ENCODE data around the gene RCHY1. TPM values are rescaled to one million over a fixed set of nuclear protein-coding genes. Genes with fewer than 3 reads are reported as not detected.
A peak's percentile ranks its signal among the peaks of the same experiment; 100 is the strongest.
"Not testable (repeated sequence)": the region's sequence is repeated elsewhere in the genome, so short reads cannot be mapped to it uniquely, and the experiment has no call there.

RCHY1 gene
- total RNA-seq, 6 donors from 2014 or later, result 4.1 to 39.5 (median 26.1) TPM

DNA sequence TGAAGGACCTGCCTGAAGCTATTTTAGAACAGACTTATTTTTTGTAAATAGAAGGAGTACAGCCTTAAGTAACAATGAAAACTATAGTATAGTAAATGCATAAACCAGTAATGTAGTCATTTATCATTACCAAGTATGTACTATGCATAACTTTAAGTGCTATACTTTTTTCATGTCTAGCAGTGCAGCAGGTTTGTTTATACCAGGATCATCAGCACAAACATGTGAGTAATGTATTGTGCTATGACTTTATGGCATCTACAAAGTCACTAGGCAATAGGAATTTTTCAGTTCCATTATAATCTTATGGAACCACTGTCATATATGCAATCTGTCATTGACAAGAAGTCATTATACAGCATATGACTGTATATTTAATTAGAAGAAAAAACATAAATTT, 38.2 kb upstream of the RCHY1 start:
- no peaks in the 10 kb centered on the region for H3K36me3 ChIP-seq
- ATAC-seq (ENCODE audit: low FRiP score in 2 of 2) (no peak), DNase-seq (no peak)
- no peaks in the 10 kb centered on the region for H3K9me3 ChIP-seq
- H3K4me3 ChIP-seq, result no peak overlapping the region
- TF ChIP-seq EP300 (IDR thresholded peaks at IDR 0.05), result no peak
- no peak for TF ChIP-seq POLR2AphosphoS5 (IDR thresholded peaks at IDR 0.05)
- no peak for TF ChIP-seq POLR2A (IDR thresholded peaks at IDR 0.05)
- TF ChIP-seq, protein P1, sequence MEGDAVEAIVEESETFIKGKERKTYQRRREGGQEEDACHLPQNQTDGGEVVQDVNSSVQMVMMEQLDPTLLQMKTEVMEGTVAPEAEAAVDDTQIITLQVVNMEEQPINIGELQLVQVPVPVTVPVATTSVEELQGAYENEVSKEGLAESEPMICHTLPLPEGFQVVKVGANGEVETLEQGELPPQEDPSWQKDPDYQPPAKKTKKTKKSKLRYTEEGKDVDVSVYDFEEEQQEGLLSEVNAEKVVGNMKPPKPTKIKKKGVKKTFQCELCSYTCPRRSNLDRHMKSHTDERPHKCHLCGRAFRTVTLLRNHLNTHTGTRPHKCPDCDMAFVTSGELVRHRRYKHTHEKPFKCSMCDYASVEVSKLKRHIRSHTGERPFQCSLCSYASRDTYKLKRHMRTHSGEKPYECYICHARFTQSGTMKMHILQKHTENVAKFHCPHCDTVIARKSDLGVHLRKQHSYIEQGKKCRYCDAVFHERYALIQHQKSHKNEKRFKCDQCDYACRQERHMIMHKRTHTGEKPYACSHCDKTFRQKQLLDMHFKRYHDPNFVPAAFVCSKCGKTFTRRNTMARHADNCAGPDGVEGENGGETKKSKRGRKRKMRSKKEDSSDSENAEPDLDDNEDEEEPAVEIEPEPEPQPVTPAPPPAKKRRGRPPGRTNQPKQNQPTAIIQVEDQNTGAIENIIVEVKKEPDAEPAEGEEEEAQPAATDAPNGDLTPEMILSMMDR (IDR thresholded peaks at IDR 0.05), result no peak
- no peaks in the 10 kb centered on the region for H3K27me3 ChIP-seq
- H3K27ac ChIP-seq, result no peak overlapping the region
- H3K4me1 ChIP-seq, result no peaks in the 10 kb centered on the region

- DNase-seq (no peak), ATAC-seq (ENCODE audit: low FRiP score in 2 of 2) (no peak)
- Histone ChIP-seq H3K4me1 (no peaks in the 10 kb centered on the region), H3K27ac (no peak overlapping the region), H3K9me3 (no peaks in the 10 kb centered on the region), H3K36me3 (peaks cover 0 to 8% (median 1%) of the 10 kb centered on the region in 4 donors), H3K27me3 (no peaks in the 10 kb centered on the region), H3K4me3 (no peak overlapping the region)
- TF ChIP-seq, protein P1 (IDR thresholded peaks at IDR 0.05), result no peak
- no peak for TF ChIP-seq POLR2AphosphoS5 (IDR thresholded peaks at IDR 0.05)
- TF ChIP-seq POLR2A (IDR thresholded peaks at IDR 0.05), result no peak
- TF ChIP-seq EP300 (IDR thresholded peaks at IDR 0.05), result no peak
- 91 to 92% methylated on average over 2 of the region's 2 CpGs for WGBS, 2 donors
These were observed 34.8 kb upstream of the RCHY1 start for GRCh38 chr4:75549019-75549418.

- H3K36me3 ChIP-seq, result peaks cover 0 to 8% (median 1%) of the 10 kb centered on the region in 4 donors
- peak in 1 of 2 donors; percentile 32 for DNase-seq
- no peaks in the 10 kb centered on the region for H3K4me1 ChIP-seq
- no peaks in the 10 kb centered on the region for H3K9me3 ChIP-seq
- peak in 1 of 2 donors; percentile 13 for ATAC-seq (ENCODE audit: low FRiP score in 2 of 2)
- no peaks in the 10 kb centered on the region for H3K27me3 ChIP-seq
- H3K4me3 ChIP-seq, result no peak overlapping the region
- TF ChIP-seq EP300 (IDR thresholded peaks at IDR 0.05), result no peak
- no peak for TF ChIP-seq POLR2AphosphoS5 (IDR thresholded peaks at IDR 0.05)
- WGBS, 2 donors, result 67 to 71% methylated on average over 15 of the region's 15 CpGs
- no peak overlapping the region for H3K27ac ChIP-seq
These were observed 33.6 kb upstream of the RCHY1 start for GRCh38 chr4:75547647-75548387.

DNA sequence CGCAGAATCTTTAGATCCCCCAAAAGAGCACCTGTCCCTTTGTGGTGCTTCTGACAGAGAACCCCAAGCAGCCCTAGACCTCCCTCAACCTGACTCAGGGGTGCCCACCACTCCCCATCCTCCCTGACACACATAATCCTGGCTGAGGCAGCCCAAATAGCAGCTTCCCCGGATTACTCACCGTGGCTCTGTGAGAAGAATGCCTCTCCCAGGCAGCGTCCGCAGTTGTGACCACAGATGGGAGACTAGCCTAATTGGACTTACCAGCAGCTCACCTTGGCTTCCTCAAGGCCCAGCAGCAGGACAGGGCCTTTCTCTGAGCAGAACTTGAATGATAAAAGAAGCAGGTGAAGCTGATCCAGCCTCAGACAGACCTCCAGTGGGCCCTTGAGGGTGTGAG, 31.3 kb upstream of the RCHY1 start:
- H3K27me3 ChIP-seq, result no peaks in the 10 kb centered on the region
- no peak for DNase-seq
- no peaks in the 10 kb centered on the region for H3K9me3 ChIP-seq
- H3K36me3 ChIP-seq, result peaks cover 0 to 8% (median 1%) of the 10 kb centered on the region in 4 donors
- H3K27ac ChIP-seq, result no peak overlapping the region
- H3K4me1 ChIP-seq, result no peaks in the 10 kb centered on the region
- H3K4me3 ChIP-seq, result no peak overlapping the region
- no peak for ATAC-seq (ENCODE audit: low FRiP score in 2 of 2)
- 97 to 100% methylated on average over 3 to 5 of the region's 5 CpGs for WGBS, 2 donors
- TF ChIP-seq POLR2A (IDR thresholded peaks at IDR 0.05), result no peak
- TF ChIP-seq POLR2AphosphoS5 (IDR thresholded peaks at IDR 0.05), result no peak
- no peak for TF ChIP-seq EP300 (IDR thresholded peaks at IDR 0.05)
- TF ChIP-seq, protein P1 (IDR thresholded peaks at IDR 0.05), result no peak

DNA sequence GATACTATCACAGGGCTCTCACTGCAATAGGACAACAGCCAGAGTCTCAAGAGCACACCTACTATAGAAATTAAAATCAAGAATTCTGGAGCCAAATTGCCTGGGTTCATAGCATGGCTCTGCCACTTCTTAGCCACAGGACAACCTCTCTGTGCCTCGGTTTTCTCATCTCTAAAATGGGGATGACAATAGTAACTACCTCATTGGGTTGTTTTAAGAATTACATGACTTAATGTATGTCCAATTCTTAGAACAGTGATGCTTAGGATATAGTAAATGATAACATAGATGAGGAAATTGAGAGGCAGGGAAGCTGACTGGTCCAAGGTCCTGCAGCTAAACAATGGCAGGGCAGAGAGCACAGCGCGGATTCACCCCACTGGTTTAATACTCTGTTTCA, 30.7 kb upstream of the RCHY1 start:
- TF ChIP-seq EP300 (IDR thresholded peaks at IDR 0.05) (no peak), POLR2A (IDR thresholded peaks at IDR 0.05) (no peak), POLR2AphosphoS5 (IDR thresholded peaks at IDR 0.05) (no peak)
- TF ChIP-seq, protein P1 (IDR thresholded peaks at IDR 0.05), result no peak
- Histone ChIP-seq H3K4me3 (no peak overlapping the region), H3K36me3 (peaks cover 0 to 8% (median 1%) of the 10 kb centered on the region in 4 donors), H3K4me1 (no peaks in the 10 kb centered on the region), H3K27me3 (no peaks in the 10 kb centered on the region), H3K9me3 (no peaks in the 10 kb centered on the region), H3K27ac (no peak overlapping the region)
- ATAC-seq (ENCODE audit: low FRiP score in 2 of 2), result no peak
- WGBS, 2 donors, result 91% methylated on average over 3 of the region's 3 CpGs
- DNase-seq, result no peak

GRCh38 chr4:75544220-75544619, 30.0 kb upstream of the RCHY1 start:
- H3K4me1 ChIP-seq; H3K27me3 ChIP-seq; H3K4me3 ChIP-seq; H3K9me3 ChIP-seq; H3K36me3 ChIP-seq; H3K27ac ChIP-seq; ATAC-seq (ENCODE audit: low FRiP score in 2 of 2): not testable (repeated sequence)
- DNase-seq, result peak in 1 of 2 donors; percentile 13
- 84 to 87% methylated on average over 8 of the region's 8 CpGs for WGBS, 2 donors
